Spinal cord (tissue), 10 donors: ENCODE data around the gene RAB4A. TPM values are rescaled to one million over a fixed set of nuclear protein-coding genes. Genes with fewer than 3 reads are reported as not detected.

Experiments used
- DNase-seq, 6 donors: peaks; one replicate each; pipeline versions ENCODE4 v3.0.0 to v3.0.0-alpha.2; 2013 to 2015; ENCODE audit warnings: low spot score in 6 of 6, low read depth in 4 of 6
- H3K27ac ChIP-seq: one replicate; pipeline ENCODE4 v1.5.1; 2013; ENCODE audit warnings: low read depth, low read length, control low read depth
- H3K27me3 ChIP-seq: one replicate; pipeline ENCODE4 v1.6.1; 2013; ENCODE audit warnings: low read length; ENCODE audit not compliant: control insufficient read depth, insufficient read depth
- H3K36me3 ChIP-seq: one replicate; pipeline ENCODE4 v1.6.1; 2013; ENCODE audit warnings: low read length; ENCODE audit not compliant: control insufficient read depth, insufficient read depth
- H3K4me1 ChIP-seq: one replicate; pipeline ENCODE4 v1.6.1; 2013; ENCODE audit warnings: low read length; ENCODE audit not compliant: control insufficient read depth, insufficient read depth
- H3K4me3 ChIP-seq: one replicate; pipeline ENCODE4 v1.5.1; 2013; ENCODE audit warnings: low read depth, low read length, control low read depth
- H3K9me3 ChIP-seq: one replicate; pipeline ENCODE4 v1.6.1; 2013; ENCODE audit warnings: low read length; ENCODE audit not compliant: control insufficient read depth, insufficient read depth
- WGBS: methylation state at CpG from one replicate; pipeline ENCODE4 v1.1.5; 2013; ENCODE audit warnings: missing lambda C conversion rate; ENCODE audit not compliant: insufficient coverage; 5-methylcytosine and 5-hydroxymethylcytosine counted together
- polyA plus RNA-seq, 2 donors: library from polyadenylated mRNA; unstranded; fragments of 120-200 nt; gene quantifications; one replicate each; pipeline ENCODE4 v1.2.1, GENCODE V29; 2013; ENCODE audit not compliant: insufficient read length in 2 of 2
- total RNA-seq, 2 donors: library from RNA; depleted of rRNA in 1 of 2; stranded (reverse); fragments of 120-200 nt in 1 of 2; fragments of >200 nt in 1 of 2; gene quantifications; one replicate each; pipeline versions ENCODE4 v1.2.3 to v1.2.4, GENCODE V29; 2013 to 2014
- donor health status: healthy.

The RAB4A gene
- total and polyA plus RNA-seq, 4 donors, result 42.6 to 82.2 (median 58.5) TPM

DNA sequence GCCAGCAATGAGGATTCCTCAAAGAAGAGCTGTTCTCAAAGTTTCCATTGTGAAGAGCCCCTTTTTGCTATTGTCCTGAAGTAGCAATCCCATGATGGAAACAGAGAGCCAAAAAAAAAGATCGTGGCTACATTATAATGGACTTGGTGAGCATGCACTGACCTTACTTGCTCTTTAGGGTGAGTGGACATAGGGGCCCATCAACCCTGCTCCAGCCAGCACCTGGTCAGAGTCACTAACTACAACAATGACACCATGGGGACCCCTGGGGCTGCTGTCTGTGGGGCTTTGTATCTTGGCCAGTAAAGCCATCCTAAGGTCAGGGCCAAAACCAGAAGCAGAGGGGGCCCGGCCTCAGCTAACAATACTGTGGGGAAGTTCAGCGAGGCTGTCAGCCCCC lies 30.4 kb upstream of the RAB4A start:
- H3K36me3 ChIP-seq, result no peaks in the 10 kb centered on the region
- no peaks in the 10 kb centered on the region for H3K4me1 ChIP-seq
- no peaks in the 10 kb centered on the region for H3K9me3 ChIP-seq
- whole genome bisulfite sequencing, result 50% methylated on average over 2 of the region's 3 CpGs
- H3K27ac ChIP-seq, result no peak overlapping the region
- H3K4me3 ChIP-seq, result no peak overlapping the region
- no peak for DNase-seq
- H3K27me3 ChIP-seq, result no peaks in the 10 kb centered on the region

DNA sequence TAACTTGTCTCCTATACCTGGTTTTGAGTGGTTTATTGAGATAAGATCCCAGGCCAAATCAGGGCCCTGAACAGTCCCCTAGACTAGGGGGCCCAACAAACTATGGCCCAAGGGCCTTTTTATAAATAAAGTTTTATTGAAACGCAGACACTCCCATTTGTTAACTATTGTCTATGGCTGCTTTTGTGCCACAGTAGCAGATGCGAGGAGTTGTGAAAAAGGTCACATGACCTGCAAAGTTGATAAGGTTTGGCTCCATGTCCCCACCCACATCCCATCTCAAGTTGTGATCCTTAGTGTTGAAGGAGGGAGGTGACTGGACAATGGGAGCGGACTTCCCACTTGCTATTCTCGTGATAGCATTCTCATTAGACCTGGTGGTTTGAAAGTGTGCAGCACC lies 29.5 kb upstream of the RAB4A start:
- Histone ChIP-seq H3K4me3 (no peak overlapping the region), H3K27me3 (no peaks in the 10 kb centered on the region), H3K4me1 (no peaks in the 10 kb centered on the region), H3K36me3 (no peaks in the 10 kb centered on the region), H3K9me3 (no peaks in the 10 kb centered on the region), H3K27ac (no peak overlapping the region)
- DNase-seq, result no peak
- 100% methylated on average over 1 of the region's 4 CpGs for WGBS

DNA sequence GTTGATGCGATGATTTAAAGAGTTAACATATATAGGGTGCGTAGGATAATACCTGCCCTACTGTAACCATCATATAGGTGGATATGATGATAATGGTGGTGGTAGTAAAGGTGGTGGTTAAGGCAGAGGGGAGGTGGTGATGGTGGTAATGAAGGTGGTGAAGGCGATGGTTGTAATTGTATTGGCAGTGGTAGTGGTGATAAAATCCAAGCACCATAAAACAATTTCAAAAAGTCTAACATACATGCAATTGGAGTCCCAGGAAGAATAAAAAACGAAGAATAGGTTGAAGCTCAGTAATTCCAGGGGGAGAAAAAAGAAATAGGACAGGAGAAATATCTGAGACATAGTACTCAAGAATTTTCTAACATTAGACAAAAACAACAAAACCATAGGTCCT lies 27.3 kb upstream of the RAB4A start:
- Histone ChIP-seq H3K27me3 (no peaks in the 10 kb centered on the region), H3K36me3 (no peaks in the 10 kb centered on the region), H3K27ac (no peak overlapping the region), H3K4me1 (no peaks in the 10 kb centered on the region), H3K4me3 (no peak overlapping the region), H3K9me3 (no peaks in the 10 kb centered on the region)
- WGBS, result no CpG with 5 or more reads among the region's 4 CpGs
- DNase-seq, result no peak

DNA sequence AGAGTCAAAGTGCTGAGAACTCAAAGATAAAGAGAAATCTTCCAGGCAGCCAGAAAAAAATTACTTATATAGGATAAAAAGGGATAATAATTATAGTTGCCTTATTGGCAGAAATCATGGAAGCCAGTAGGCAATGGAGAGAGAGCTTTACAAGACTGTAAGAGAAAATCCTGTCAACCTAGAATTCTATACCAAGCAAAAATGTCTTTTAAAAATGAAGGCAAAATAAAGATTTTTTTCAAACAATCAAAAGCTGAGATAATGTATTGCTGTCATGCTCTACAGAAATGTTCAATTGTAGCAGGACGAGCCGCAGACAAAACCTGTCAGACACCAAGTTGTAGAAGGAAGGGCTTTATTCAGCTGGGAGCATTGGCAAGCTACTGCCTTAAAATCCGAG lies 26.8 kb upstream of the RAB4A start:
- Histone ChIP-seq H3K9me3 (no peaks in the 10 kb centered on the region), H3K27me3 (no peaks in the 10 kb centered on the region), H3K27ac (no peak overlapping the region), H3K4me3 (no peak overlapping the region), H3K36me3 (no peaks in the 10 kb centered on the region), H3K4me1 (no peaks in the 10 kb centered on the region)
- no peak for DNase-seq
- 100% methylated on average over 2 of the region's 3 CpGs for WGBS

- Histone ChIP-seq H3K9me3 (no peaks in the 10 kb centered on the region), H3K4me1 (peaks cover 14% of the 10 kb centered on the region), H3K36me3 (no peaks in the 10 kb centered on the region), H3K4me3 (no peak overlapping the region), H3K27ac (no peak overlapping the region), H3K27me3 (no peaks in the 10 kb centered on the region)
- WGBS, result no CpG with 5 or more reads among the region's 2 CpGs
- no peak for DNase-seq
Observed at GRCh38 chr1:229247871-229248270, 23.0 kb upstream of the RAB4A start.

- H3K36me3 ChIP-seq, result no peaks in the 10 kb centered on the region
- no peak overlapping the region for H3K27ac ChIP-seq
- DNase-seq, result no peak
- 48% methylated on average over 5 of the region's 10 CpGs for WGBS
- H3K4me1 ChIP-seq, result peaks cover 17% of the 10 kb centered on the region
- H3K4me3 ChIP-seq, result no peak overlapping the region
- H3K9me3 ChIP-seq, result no peaks in the 10 kb centered on the region
- H3K27me3 ChIP-seq, result no peaks in the 10 kb centered on the region
Observed at GRCh38 chr1:229248821-229249817, 21.8 kb upstream of the RAB4A start.

DNA sequence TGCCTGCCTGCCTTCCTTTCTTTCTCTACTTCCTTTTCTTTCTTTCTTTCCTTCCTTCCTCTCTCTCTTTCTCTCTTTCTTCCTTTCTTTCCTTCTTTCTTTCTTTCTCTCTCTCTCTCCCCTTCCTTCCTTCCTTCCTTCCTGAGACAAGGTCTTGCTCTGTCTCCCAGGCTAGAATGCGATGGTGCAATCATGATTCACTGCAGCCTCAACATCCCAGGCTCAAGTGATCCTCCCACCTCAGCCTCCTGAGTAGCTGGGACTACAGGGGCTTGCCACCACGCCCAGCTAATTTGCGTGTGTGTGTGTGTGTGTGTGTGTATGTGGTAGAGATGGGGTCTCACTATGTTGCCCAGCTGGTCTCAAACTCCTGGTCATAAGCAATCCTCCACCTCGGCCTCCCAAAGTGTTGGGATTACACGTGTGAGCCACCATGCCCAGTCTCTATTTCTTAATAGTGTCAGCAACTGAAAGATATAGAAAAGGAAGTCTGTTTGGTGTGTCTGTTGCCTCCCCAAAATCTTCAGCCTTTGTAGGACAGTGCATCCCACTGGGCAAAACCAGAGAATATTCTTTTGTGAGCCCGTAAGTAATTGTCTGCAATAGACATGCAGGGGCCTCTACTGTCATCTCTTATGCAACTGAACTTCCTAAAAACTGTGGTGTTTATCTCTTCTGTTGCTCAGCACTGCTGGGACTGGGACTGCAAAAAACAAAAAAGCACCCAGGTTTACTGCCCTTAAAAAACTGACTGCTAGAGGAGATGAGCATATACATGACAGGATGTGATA lies 20.9 kb upstream of the RAB4A start:
- peaks cover 17% of the 10 kb centered on the region for H3K4me1 ChIP-seq
- no peak overlapping the region for H3K4me3 ChIP-seq
- H3K27me3 ChIP-seq, result no peaks in the 10 kb centered on the region
- no peak overlapping the region for H3K27ac ChIP-seq
- WGBS, result 100% methylated on average over 2 of the region's 6 CpGs
- no peak for DNase-seq
- no peaks in the 10 kb centered on the region for H3K36me3 ChIP-seq
- H3K9me3 ChIP-seq, result no peaks in the 10 kb centered on the region

- no peaks in the 10 kb centered on the region for H3K9me3 ChIP-seq
- peak in 2 of 6 donors; percentile 49 to 55 for DNase-seq
- H3K4me1 ChIP-seq, result peaks cover 17% of the 10 kb centered on the region
- no peaks in the 10 kb centered on the region for H3K27me3 ChIP-seq
- H3K27ac ChIP-seq, result peak overlapping the region; percentile 33
- WGBS, result 13% methylated on average over 4 of the region's 5 CpGs
- H3K36me3 ChIP-seq, result no peaks in the 10 kb centered on the region
- no peak overlapping the region for H3K4me3 ChIP-seq
Observed at GRCh38 chr1:229251185-229251584, 19.7 kb upstream of the RAB4A start.

DNA sequence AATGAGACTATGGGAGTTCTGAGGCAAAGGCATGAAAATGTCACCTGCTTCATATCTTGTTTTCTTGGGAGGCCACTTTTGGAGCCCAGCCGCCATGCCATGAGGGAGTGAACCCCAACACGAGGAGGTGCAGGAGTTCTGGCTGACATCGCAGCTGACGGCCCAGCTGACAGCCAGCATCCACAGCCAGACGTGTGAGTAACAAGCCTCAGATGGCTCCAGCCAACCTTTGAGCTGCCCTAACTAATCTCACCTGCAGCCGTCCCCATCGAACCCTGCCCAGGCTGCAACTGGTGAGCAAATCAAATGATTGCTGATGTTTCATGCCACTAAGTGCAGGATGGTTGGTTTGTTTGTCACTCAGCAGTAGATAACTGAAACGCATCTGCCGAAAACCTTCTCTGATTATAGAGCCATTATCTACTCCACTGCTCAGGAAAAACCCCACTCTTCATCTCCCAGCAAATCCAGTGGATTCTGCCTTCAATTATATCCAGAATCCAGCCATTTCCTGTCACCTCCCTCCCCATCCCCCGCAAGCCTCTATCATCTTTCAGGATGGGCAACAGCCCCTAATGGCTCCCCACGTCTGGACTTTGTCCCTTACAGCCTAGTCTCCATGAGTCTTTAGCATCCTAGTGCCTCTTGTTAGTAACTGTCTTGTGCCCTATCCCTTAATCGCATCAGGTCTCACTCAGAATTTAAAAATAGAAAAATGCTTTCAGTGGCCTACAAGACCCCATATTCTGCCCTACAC lies 18.5 kb upstream of the RAB4A start:
- peaks cover 17% of the 10 kb centered on the region for H3K4me1 ChIP-seq
- 88% methylated on average over 10 of the region's 12 CpGs for WGBS
- H3K36me3 ChIP-seq, result no peaks in the 10 kb centered on the region
- DNase-seq, result no peak
- no peak overlapping the region for H3K27ac ChIP-seq
- H3K9me3 ChIP-seq, result no peaks in the 10 kb centered on the region
- H3K4me3 ChIP-seq, result no peak overlapping the region
- no peaks in the 10 kb centered on the region for H3K27me3 ChIP-seq
